Activated CD4-positive, alpha-beta T cell treated with anti-CD3 and anti-CD28 coated beads, Interleukin-2, amount 50 U/mL, for 1 hour (primary cell): ENCODE data around the gene PITPNC1.
A peak's percentile ranks its signal among the peaks of the same experiment; 100 is the strongest.
"Not testable (repeated sequence)": the region's sequence is repeated elsewhere in the genome, so short reads cannot be mapped to it uniquely, and the experiment has no call there.

ENCODE experiments used
- DNase-seq: peaks from one replicate; pipeline ENCODE4 v3.0.0-alpha.2; 2020

Gene PITPNC1

DNA sequence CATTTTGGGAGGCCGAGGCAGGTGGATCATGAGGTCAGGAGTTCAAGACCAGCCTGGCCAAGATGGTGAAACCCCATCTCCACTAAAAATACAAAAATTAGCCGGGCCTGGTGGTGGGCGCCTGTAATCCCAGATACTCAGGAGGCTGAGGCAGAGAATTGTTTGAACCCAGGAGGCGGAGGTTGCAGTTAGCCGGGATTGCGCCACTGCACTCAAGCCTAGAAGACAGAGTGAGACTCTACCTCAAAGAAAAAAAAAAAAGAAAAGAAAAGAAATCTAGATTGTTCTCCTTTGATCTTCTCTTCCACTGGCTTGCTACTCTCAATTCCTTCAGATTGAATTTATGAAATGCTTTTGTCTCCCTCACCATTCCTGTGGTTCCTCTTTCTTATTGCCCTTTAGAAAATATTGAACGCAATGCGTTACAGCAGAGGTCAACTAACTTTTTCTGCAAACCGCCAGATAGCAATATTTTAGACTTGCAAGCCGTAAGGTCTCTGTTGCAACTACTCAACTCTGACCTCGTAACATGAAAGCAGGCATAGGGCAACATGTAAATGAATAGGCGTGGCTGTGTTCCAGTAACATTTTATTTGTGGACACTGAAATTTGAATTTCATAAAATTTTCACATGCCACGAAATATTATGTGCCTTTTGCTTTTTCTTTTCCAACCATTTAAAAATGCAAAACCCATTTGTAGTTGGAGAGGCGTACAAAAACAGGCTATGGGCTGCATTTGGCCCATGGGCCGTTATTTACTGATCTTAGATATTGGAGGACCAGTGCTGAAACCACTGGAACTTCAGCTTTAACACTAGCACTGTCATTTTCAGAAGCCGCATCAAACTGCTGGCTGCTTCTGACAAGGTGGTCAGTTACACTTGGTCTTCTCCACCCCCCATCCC is 24.8 kb downstream of the PITPNC1 start:
- DNase-seq: no peak

DNA sequence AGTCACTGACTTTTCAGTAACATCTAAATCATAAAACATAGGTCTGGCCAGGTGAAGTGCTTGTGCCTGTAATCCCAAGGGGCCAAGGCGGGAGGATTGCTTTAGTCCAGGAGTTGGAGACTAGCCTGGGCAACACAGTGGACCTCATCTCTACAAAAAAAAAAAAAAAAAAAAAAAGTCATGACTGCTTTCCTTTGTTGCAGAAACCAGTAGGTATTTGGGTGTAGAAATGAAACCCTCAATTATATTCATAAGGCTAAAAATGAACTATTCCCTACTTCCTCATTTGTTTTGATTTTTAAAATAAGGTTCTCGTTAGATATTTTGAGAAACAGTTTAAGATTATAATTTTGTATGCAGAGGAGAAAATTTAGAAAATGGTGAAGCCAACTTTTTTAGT is 26.0 kb downstream of the PITPNC1 start:
- no peak for DNase-seq

DNA sequence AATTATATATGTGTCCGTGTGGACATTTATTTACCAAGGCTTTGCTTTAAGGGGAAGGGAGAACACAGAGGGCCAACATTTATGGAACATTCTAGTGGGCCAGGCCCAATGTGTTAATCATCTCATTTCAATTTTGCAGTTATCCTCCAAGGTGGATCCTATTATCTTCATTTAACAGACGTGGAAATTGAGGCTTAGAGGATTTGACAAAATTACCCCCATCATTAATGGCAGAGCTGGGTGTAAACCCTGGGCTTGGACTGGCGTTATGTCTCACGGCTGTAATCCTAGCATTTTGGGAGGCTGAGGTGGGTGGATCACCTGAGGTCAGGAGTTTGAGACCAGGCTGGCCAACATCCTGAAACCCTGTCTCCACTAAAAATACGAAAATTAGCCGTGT is 26.4 kb downstream of the PITPNC1 start:
- no peak for DNase-seq

DNA sequence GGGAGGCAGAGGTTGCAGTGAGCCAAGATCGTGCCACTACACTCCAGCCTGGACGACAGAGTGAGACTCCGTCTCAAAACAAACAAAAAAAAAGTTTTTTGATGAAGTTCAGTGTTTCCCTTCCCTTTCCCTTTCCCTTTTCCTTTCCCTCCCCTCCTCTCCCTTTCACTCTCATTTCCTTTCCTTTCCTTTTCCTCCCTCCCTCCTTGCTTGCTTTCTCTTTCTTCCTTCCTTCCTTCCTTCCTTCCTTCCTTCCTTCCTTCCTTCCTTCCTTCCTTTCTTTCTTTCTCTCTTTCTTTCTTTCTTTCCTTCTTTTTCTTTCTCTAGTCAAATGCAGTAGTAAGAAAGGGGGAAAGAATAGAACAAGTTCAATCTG is 31.4 kb downstream of the PITPNC1 start:
- DNase-seq: not testable (repeated sequence)

DNA sequence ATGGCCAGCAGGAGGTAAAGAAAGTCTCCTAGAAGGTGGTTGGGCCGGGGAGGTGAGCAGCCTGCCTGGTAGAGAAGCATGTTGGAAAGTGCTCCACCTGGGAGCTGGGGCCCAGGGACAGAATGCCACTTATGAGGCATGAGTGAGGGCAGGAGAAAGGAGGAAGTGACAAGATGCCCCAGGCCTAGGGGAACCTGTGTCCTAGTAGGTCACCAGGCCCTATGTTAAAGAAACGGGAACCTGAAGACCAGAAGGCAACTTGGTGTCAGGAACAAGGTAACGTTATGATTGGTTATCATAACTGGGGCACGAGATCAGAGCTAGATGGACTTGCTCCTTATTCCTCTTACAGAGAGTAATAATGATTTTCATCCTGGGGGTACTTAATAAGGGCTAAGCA is 34.3 kb downstream of the PITPNC1 start:
- no peak for DNase-seq

DNA sequence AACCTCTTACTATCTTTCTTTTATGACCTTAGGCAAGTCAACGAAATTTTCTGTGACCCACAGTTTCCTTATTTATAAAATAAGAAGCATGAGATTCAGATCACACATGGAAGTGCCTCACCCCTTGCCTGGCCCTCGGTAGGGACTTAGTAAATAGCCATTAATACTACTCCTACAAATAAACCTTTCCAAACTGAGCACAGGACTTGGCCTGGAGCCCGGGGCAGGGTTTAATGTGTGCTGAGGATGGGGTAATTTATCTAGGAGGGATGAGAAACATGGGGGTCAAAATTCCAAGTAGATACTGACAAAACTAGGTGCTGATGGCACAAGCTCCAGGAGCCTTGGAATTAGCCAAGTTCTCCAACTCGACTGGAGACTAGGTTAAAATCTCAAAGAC is 35.0 kb downstream of the PITPNC1 start:
- DNase-seq: no peak

DNA sequence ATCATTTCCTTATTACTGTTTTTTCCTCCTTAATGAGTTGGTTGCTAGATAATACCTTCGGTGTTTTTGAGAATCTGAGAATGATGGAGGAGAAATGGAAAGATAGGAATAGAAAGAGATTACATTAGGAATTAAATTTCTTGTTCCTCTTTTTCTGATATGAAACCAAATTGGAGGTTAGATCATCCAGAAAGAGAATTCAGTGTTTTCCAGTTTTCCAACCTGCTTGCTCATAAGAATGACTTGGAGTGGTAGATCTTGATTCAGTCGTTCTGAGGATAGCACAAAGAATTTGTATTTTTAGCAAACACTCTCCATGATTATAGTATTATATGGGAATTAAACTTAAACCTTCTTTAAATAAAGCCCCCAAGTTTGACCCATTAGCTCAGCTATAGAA is 35.9 kb downstream of the PITPNC1 start:
- no peak for DNase-seq

DNA sequence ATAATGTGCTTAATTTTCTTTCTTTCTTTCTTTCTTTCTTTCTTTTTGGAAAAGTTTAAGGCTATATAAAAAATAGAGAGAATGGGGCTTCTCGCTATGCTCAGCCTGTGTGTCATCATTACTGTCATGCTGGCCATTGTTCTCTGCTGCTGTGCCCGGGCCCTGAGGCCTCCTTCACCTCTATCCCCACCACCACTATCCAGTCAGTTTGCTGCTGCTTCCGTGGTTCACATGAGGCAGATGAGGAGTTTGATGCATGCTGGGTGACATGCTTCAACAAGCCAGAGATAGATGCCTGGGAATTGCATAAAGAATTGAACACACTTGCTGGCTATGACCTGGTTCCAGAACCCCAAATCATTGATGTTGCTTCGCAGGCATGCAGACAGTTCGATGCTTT is 36.3 kb downstream of the PITPNC1 start:
- no peak for DNase-seq

DNA sequence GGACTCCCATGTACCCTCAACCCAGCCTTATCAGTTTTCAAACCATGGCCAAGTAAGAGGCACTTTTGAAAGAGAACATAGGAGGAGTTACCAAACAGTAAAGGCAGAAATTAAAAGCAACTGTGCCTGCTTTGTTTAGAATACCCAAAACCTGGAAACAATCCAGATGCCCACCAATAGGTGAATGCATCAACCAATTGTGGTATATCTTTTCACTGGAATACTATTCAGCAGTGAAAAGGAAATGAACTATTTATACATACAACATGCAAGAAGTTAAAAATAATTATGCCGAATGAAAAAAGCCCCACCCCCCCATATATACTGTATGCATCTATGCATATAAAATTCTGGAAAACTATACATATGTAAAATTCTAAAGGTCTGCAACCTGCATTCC is 37.0 kb downstream of the PITPNC1 start:
- no peak for DNase-seq

DNA sequence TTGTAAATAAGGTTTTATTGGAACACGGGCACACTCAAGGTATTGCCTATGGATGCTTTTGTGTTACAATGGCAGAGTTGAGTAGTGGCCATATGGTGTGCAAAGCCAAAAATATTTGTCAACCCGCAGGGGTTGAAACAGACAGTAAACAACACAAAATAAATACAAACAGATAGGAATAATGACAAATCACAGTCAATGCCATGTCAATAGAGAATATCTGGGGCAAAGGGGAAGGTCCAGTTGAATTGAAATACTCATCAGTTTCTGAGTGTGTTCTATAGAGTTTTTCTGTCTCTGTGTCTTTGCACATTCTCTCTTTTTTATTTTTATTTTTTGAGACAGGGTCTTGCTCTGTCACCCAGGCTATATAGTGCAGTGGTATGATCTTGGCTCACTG is 37.5 kb downstream of the PITPNC1 start:
- no peak for DNase-seq

DNA sequence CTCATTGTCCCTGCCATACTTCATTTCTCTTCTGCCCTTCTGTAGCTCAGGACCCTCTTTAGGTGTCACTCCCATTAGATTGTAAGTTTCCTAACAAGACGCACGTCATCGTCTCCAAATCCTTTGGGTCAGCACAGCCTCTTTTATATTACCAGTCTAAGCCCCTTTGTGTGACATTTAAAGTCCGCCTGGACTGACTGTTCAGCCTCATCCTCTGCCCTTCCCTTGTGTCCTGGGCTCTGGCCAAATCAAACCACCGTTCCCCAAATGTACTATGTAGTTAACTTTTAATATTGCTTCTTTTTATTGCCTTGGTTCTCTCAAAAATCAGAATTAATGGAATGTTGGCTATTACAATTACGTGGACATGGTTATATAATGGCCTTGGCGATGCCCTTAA is 38.2 kb downstream of the PITPNC1 start:
- no peak for DNase-seq

DNA sequence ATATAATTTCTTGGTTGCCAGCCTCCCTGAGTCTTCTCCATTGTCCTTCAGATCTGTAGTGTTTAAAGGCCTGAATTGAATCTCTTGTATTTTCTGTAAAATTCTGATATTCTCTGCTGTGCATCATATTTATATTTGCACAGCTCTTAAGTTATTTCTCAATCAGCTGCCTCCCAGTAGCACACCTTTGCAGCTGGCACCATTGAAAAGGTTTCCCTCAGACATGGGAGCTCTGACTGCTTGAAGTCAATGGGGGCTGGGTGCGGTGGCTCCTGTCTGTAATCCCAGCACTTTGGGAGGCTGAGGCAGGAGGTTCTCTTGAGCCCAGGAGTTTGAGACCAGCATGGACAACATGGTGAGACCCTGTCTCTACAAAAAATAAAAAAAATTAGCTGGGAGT is 40.4 kb downstream of the PITPNC1 start:
- no peak for DNase-seq

DNA sequence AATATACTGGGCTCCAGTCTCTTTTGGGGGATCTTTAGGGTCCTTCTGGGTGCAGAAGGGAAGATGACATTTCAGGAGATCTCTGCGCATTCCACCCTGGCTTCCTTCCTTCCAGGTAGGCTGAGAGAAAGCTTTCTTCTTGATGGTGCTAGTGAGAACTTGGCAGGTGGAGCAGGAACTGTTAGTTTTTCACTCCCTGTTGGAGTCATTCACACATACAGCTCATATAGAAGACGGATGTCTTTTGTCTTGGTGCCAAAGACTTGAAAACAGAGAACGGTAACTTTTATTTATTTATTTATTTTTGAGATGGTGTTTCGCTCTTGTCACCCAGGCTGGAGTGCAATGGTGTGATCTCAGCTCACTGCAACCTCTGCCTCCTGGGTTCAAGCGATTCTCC is 43.9 kb downstream of the PITPNC1 start:
- no peak for DNase-seq

DNA sequence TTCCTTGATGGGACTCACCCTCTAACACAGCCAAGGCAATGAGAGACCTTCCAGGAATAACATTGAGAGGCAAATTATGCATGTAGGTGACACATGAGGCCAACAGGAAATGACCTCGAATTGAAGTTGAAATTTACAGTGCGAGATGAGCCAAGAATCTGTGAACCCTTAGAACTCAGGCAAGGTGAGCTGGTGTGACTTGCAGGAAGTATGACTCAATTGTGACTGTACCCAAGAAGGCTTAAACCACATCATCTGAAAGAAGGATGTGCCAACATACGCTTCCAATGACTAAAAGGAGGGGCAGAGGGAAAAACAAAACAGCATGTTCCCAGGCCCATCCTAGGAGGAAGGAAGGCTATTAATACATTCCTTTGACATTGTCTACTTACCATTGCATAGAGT is 44.8 kb downstream of the PITPNC1 start:
- peak; percentile 34 for DNase-seq

DNA sequence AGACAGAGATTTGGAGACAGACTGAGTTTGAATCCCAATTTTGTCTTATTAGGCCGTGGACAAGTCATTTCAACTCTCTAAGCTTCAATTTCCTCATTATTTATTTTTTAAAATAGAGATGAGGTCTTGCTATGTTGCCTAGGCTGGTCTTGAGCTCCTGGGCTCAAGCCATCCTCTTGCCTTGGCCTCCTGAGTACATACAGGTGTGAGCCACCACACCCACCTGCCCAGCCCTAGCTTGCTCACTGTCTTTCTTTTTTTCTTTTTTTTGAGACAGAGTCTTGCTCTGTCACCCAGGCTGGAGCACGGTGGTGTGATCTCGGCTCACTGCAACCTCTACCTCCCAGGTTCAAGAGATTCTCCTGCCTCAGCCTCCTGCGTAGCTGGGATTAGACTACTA is 45.2 kb downstream of the PITPNC1 start:
- peak; percentile 47 for DNase-seq

DNA sequence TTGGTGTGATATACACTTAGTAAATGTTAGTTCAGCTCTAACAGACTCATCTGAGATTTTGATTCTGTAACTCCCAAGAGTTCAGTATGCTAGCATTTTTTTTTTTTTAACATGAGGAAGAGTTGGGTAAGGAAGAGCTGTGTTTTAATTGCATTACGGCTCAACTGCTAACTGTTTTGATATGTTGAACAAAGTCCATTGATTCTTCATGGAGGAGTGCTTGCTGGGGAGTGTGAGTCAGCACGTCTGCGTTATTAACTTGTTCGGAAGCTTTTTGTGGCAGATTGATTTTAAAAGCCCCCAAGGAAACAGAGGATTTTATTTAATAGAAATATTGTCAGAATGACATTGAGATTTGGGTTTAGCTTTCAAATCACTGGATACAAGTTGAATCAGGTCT is 45.8 kb downstream of the PITPNC1 start:
- no peak for DNase-seq

DNA sequence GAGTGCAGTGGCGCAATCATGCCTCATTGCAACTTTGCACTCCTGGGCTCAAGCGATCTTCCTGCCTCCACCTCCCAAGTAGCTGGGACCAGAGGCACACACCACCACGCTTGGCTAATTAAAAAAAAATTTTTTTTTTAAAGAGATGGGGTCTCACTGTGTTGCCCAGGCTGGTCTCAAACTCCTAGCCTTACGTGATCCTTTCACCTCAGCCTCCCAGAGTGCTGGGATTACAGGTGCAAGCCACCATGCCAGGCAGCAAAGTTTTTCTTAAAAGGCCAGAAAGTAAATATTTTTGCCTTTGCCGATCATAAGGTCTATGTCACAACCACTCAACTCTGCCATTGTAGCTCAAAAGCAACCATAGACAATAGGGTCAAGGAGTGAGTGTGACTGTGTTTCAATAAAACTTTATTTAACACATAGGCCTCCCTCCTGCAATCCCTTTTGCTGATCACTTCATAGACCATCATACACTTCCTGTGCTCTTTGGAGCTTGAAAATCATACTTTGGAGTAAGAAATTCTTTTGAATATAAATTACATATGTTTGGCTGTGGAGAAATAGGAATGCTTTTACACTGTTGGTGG is 48.6 kb downstream of the PITPNC1 start:
- no peak for DNase-seq

DNA sequence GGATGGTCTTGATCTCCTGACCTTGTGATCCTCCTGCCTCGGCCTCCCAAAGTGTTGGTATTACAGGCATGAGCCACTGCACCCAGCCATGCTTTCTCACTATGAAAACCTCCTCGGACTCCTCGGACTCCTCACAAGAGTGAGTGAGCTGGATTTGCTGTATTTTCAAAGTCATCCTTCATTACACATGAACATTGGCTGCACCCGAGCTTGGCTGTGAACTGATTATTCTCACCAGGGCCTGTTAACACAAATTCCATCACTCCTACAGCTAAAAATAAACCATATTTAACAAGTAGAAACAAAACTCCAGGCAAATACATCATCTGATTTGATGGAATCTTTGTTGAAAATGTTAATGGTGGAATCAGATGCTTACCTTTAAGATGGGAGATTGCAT is 50.3 kb downstream of the PITPNC1 start:
- DNase-seq: no peak

DNA sequence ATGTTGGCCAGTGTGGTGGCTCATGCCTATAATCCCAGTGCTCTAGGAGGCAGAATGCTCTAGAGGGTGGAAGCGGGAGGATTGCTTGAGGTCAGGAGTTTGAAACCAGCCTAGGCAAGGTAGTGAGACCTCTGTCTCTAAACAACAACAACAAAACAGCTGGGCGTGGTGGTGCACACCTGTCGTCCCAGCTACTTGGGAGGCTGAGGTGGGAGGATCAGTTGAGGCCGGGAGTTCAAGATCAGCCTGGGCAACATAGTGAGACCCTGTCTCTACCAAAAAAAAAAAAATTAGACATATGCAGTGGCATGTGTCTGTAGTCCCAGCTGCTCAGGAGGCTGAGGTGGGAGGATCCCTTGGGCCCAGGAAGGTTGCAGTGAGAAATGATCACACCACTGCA is 53.4 kb downstream of the PITPNC1 start:
- not testable (repeated sequence) for DNase-seq

DNA sequence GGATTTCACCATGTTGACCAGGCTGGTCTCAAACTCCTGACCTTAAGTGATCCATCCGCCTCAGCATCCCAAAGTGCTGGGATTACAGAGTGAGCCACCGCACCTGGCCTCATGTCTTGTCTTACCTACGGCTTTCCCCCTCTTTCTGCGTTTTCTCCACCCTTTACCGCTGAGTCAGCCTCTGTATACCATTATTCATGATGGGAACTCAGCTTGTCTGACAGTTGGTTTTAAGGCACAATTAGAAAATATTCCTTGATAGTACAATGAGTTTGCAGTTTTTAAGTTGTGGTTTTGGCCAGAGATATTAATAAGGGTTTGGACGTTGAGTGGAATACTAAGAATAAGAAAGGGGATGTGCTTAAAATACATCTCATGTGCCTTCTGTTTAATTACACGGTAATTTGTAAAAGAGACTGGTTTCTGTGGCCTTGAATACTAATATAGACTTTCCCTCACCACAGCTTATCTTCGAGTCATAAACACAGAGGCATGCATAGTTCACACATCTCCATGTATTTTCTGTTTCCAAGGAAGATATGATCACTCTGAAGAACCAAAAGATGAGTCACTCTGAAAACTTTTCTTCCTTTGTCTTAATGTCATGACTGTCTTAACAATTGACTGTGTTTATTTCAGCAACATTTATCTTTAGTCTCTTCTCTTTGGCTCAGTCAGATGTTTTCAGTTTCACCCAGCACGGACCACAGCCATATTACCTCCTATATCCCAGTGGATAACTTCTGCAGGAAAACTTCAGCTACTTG is 54.4 kb downstream of the PITPNC1 start:
- DNase-seq: no peak

DNA sequence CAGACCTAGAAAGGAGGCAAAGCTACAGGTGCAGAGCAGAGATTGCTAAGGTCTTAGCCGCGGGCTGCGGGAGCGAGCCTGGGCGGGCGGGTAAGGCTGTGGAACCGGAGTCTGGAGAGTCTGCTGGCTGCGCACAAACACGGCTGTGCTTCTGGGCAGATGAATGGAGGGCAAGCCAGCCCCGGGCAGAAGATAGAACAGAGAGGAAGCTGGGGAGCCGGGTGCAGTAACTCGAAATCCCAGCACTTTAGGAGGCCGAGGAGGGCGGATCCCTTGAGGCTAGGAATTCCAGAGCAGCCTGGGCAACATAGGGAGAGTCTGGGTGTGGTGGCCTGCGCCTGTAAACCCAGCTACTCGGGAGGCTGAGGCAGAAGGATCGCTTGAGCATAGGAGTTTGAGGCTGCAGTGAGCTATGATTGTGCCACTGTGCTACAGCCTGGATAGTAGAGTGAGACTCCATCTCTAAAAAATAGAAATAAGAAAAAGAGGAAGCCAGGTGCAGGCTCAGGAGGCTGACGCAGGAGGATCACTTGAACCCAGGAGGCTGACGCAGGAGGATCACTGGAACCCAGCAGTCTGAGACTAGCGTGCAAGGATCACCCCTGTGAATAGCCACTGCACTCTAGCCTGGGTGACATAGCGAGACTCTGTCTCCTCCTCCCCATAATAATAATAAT is 56.3 kb downstream of the PITPNC1 start:
- no peak for DNase-seq

DNA sequence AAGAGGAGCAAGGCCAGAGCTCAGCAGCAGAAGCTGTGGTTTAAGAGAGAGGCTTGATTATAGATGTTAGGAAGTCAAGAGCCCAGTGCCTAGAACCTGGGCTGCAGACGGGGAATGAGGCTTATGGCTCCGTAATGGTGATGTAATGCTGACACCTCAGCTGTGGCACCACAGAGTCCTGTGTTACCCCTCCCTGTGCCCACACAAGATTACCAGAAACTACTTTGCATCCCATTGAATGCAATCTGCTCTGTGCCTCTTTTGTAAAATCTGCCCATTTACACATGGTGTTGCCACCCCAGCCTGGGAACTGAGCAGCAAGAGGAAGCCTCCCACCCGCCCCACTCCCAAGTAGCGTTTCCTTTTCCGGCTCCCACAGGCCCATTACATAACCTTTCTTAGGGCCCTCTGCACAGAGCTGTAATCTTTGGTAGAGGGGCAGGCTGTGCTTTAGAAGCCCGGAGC is 57.0 kb downstream of the PITPNC1 start:
- peak; percentile 50 for DNase-seq

DNA sequence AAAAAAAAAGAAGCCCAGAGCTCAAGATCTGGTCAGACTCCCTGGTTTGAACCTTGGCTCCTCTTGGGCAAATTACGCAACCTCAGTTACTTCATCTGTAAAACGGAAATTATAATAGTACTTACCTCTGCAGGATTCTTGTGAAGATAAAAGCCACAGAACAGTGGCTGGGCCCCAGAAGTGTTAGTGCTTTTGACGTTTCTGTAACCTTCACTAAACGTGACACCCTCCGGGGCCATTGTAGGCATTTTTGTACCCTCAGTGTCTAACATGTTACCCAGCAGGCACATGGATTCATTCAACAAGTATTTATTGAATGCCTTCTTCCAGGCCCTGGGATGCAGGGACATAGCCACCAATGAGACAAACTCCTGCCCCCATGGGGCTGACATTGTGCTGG is 58.0 kb downstream of the PITPNC1 start:
- DNase-seq: peak; percentile 53
